Activated naive CD4-positive, alpha-beta T cell treated with anti-CD3 and anti-CD28 coated beads, Interleukin-2, amount 10 ng/mL, durations not matched to agents 7 days and 5 days (primary cell): ENCODE measurements around the gene CDX1.
"Not testable (repeated sequence)": the region's sequence is repeated elsewhere in the genome, so short reads cannot be mapped to it uniquely, and the experiment has no call there.

Experiments
- CTCF ChIA-PET: fragments of 350-600 bp; sonication (Branson Sonifier 250); formaldehyde crosslinking; loops from one replicate; lab custom pipeline; 2021; ENCODE audit warnings: antibody characterized with exemption; lab: Charles Lee
- DNase-seq: peaks from one replicate; pipeline ENCODE4 v3.0.0-alpha.2; 2020
- H3K27ac Mint-ChIP-seq: one replicate; pipeline ENCODE4 v1.8.0; 2021; ENCODE audit warnings: mild to moderate bottlenecking, moderate library complexity, mixed read lengths
- H3K27me3 Mint-ChIP-seq: one replicate; pipeline ENCODE4 v1.8.0; 2021; ENCODE audit warnings: mild to moderate bottlenecking, mixed read lengths
- H3K36me3 Mint-ChIP-seq: one replicate; pipeline ENCODE4 v1.8.0; 2021; ENCODE audit warnings: mixed read lengths
- H3K4me1 Mint-ChIP-seq: one replicate; pipeline ENCODE4 v1.8.0; 2021; ENCODE audit warnings: mixed read lengths
- H3K4me3 Mint-ChIP-seq: one replicate; pipeline ENCODE4 v1.8.0; 2021; ENCODE audit warnings: mild to moderate bottlenecking, moderate library complexity, mixed read lengths
- H3K9me3 Mint-ChIP-seq: one replicate; pipeline ENCODE4 v1.8.0; 2021; ENCODE audit warnings: mixed read lengths

Gene CDX1

GRCh38 chr5:150224483-150225027 lies 58.0 kb downstream of the CDX1 start:
- no peaks in the 10 kb centered on the region for H3K36me3 Mint-ChIP-seq
- H3K27me3 Mint-ChIP-seq = peaks cover 4% of the 10 kb centered on the region
- no peaks in the 10 kb centered on the region for H3K4me1 Mint-ChIP-seq
- no peak overlapping the region for H3K27ac Mint-ChIP-seq
- DNase-seq = no peak
- H3K9me3 Mint-ChIP-seq = no peaks in the 10 kb centered on the region
- no peak overlapping the region for H3K4me3 Mint-ChIP-seq
- CTCF ChIA-PET = interaction anchor here (1.0 kb wide), 1 partner anchor 125 kb away, joined by 3 read pairs; no protein-coding TSS in a partner anchor

DNA sequence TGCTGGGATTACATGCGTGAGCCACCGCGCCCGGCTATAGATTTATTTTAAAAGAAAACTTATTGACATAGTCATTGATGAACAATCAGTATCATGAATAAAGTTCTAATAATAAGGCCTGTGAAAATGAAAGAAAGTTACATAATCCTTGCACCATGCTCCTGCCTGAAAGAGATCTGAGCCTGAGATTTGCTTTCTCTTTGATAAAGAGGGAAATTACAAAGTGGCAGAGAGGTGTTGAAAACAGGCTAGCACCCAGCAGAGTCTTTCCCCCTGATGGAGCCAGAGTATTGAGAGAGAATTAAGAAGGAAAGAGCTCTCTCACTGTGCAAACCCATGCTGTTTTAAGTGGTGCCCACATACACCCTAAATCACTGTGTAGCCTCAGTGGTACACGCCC lies 60.5 kb downstream of the CDX1 start:
- no peak for DNase-seq
- H3K4me3 Mint-ChIP-seq = no peak overlapping the region
- no peak overlapping the region for H3K27ac Mint-ChIP-seq
- CTCF ChIA-PET = interaction anchor here (1.4 kb wide), 1 partner anchor 9 kb away, joined by 4 read pairs; no protein-coding TSS in a partner anchor
- no peaks in the 10 kb centered on the region for H3K27me3 Mint-ChIP-seq
- no peaks in the 10 kb centered on the region for H3K9me3 Mint-ChIP-seq
- H3K4me1 Mint-ChIP-seq = no peaks in the 10 kb centered on the region
- no peaks in the 10 kb centered on the region for H3K36me3 Mint-ChIP-seq

- H3K9me3 Mint-ChIP-seq = no peaks in the 10 kb centered on the region
- CTCF ChIA-PET = interaction anchor here (1.4 kb wide), 1 partner anchor 9 kb away, joined by 4 read pairs; no protein-coding TSS in a partner anchor
- H3K27me3 Mint-ChIP-seq = no peaks in the 10 kb centered on the region
- H3K4me1 Mint-ChIP-seq = no peaks in the 10 kb centered on the region
- no peak overlapping the region for H3K27ac Mint-ChIP-seq
- no peaks in the 10 kb centered on the region for H3K36me3 Mint-ChIP-seq
- DNase-seq = no peak
- no peak overlapping the region for H3K4me3 Mint-ChIP-seq
Observed at GRCh38 chr5:150227606-150228273, 61.2 kb downstream of the CDX1 start.

DNA sequence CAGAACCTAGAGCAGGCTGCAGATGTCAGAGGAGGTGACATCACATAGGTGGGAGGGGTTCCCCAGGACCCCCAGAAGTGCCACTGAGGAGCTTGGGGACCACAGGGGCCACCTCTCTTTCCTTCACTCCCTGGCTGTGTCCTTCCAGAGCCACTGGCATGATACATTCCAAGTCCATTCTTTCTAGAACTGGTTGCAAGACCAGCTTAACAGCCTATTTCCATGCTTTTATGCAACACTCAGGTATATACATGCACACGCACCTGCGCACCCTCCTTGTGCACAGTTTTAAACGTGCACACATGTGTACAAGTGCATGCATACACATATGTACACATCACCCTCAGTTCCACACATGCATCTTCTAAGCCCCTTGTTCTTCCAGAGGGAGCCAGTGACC lies 63.0 kb downstream of the CDX1 start:
- H3K4me1 Mint-ChIP-seq = no peaks in the 10 kb centered on the region
- no peak overlapping the region for H3K27ac Mint-ChIP-seq
- H3K36me3 Mint-ChIP-seq = no peaks in the 10 kb centered on the region
- H3K27me3 Mint-ChIP-seq = peaks cover 4% of the 10 kb centered on the region
- DNase-seq = no peak
- H3K4me3 Mint-ChIP-seq = no peak overlapping the region
- no peaks in the 10 kb centered on the region for H3K9me3 Mint-ChIP-seq
- CTCF ChIA-PET = interaction anchor here (1.7 kb wide), 1 partner anchor 11 kb away, joined by 7 read pairs; no protein-coding TSS in a partner anchor

- CTCF ChIA-PET = interaction anchor here (1.7 kb wide), 1 partner anchor 12 kb away, joined by 7 read pairs; no protein-coding TSS in a partner anchor
Observed at GRCh38 chr5:150230842-150231241, 64.3 kb downstream of the CDX1 start.

GRCh38 chr5:150233706-150234105 lies 67.1 kb downstream of the CDX1 start:
- not testable (repeated sequence) for H3K4me3 Mint-ChIP-seq, H3K36me3 Mint-ChIP-seq, H3K4me1 Mint-ChIP-seq, DNase-seq, H3K27me3 Mint-ChIP-seq, H3K27ac Mint-ChIP-seq, H3K9me3 Mint-ChIP-seq
- CTCF ChIA-PET = interaction anchor here (1.5 kb wide), 1 partner anchor 10 kb away, joined by 3 read pairs; no protein-coding TSS in a partner anchor

More at GRCh38 chr5:150230842-150231241, 64.3 kb downstream of the CDX1 start:
- Mint-ChIP-seq H3K27me3 (peaks cover 4% of the 10 kb centered on the region), H3K9me3 (no peaks in the 10 kb centered on the region), H3K4me3 (no peak overlapping the region), H3K36me3 (no peaks in the 10 kb centered on the region), H3K4me1 (no peaks in the 10 kb centered on the region), H3K27ac (no peak overlapping the region)
- DNase-seq = no peak
